CD8-positive, alpha-beta memory T cell (primary cell): ENCODE data around the gene TMC4. TPM values are rescaled to one million over a fixed set of nuclear protein-coding genes. Genes with fewer than 3 reads are reported as not detected.

ENCODE experiments used
- CTCF ChIA-PET: fragments of 350-600 bp; sonication (Branson Sonifier 250); formaldehyde crosslinking; loops from one replicate; lab custom pipeline; 2021; ENCODE audit warnings: antibody characterized with exemption; lab: Charles Lee
- POLR2A ChIA-PET: fragments of 350-600 bp; sonication (Branson Sonifier 250); formaldehyde crosslinking; loops from one replicate; lab custom pipeline; 2021; ENCODE audit warnings: antibody characterized with exemption; lab: Charles Lee
- DNase-seq, 5 donors: peaks; one replicate each; pipeline versions ENCODE4 v3.0.0 to v3.0.0-alpha.2; 2020 to 2022; ENCODE audit warnings: mixed read lengths in 1 of 5
- H3K27ac ChIP-seq: one replicate; pipeline ENCODE4 v1.7.0; 2013; ENCODE audit warnings: low read depth, mild to moderate bottlenecking, low read length, moderate library complexity
- H3K27me3 ChIP-seq: 2 replicates; pipeline ENCODE4 v1.7.0; 2013; ENCODE audit warnings: low read length, mild to moderate bottlenecking; ENCODE audit not compliant: insufficient read depth, poor library complexity, severe bottlenecking
- H3K36me3 ChIP-seq: 2 replicates; pipeline ENCODE4 v1.7.0; 2013; ENCODE audit warnings: mild to moderate bottlenecking, low read length, moderate library complexity; ENCODE audit not compliant: insufficient read depth
- H3K4me1 ChIP-seq: 2 replicates; pipeline ENCODE4 v1.7.0; 2013; ENCODE audit warnings: mild to moderate bottlenecking, low read length, moderate library complexity; ENCODE audit not compliant: insufficient read depth
- H3K4me3 ChIP-seq: 2 replicates; pipeline ENCODE4 v1.7.0; 2013; ENCODE audit warnings: mild to moderate bottlenecking, low read length
- H3K9me3 ChIP-seq: 2 replicates; pipeline ENCODE4 v1.7.0; 2013; ENCODE audit warnings: mild to moderate bottlenecking, low read length
- H3K27ac Mint-ChIP-seq, 8 donors: one replicate each; pipeline ENCODE4 v1.8.0; 2020 to 2021; ENCODE audit warnings: mixed read lengths in 8 of 8, mild to moderate bottlenecking in 6 of 8, inconsistent platforms in 3 of 8, moderate library complexity in 3 of 8
- H3K27me3 Mint-ChIP-seq, 2 donors: one replicate each; pipeline ENCODE4 v1.8.0; 2020 to 2021; ENCODE audit warnings: mixed read lengths in 2 of 2, mild to moderate bottlenecking in 1 of 2, moderate library complexity in 1 of 2
- H3K36me3 Mint-ChIP-seq, 3 donors: one replicate each; pipeline ENCODE4 v1.8.0; 2020 to 2021; ENCODE audit warnings: mixed read lengths in 3 of 3, inconsistent platforms in 1 of 3, mild to moderate bottlenecking in 1 of 3
- H3K4me1 Mint-ChIP-seq, 3 donors: one replicate each; pipeline ENCODE4 v1.8.0; 2020 to 2021; ENCODE audit warnings: mixed read lengths in 3 of 3, inconsistent platforms in 1 of 3, mild to moderate bottlenecking in 1 of 3
- H3K4me3 Mint-ChIP-seq, 7 donors: one replicate each; pipeline ENCODE4 v1.8.0; 2020 to 2021; ENCODE audit warnings: mixed read lengths in 7 of 7, mild to moderate bottlenecking in 6 of 7, moderate library complexity in 4 of 7, inconsistent platforms in 2 of 7
- H3K9me3 Mint-ChIP-seq, 5 donors: one replicate each; pipeline ENCODE4 v1.8.0; 2020 to 2022; ENCODE audit warnings: mixed read lengths in 5 of 5, mild to moderate bottlenecking in 3 of 5, moderate library complexity in 2 of 5, inconsistent platforms in 1 of 5
- polyA plus RNA-seq: library from polyadenylated mRNA; unstranded; fragments of 300-500 nt; fragmentation: Illumina TruSeq; gene quantifications from one replicate; pipeline ENCODE4 v1.2.3, GENCODE V29; 2021
- total RNA-seq, 2 experiments: library from RNA; stranded (reverse); gene quantifications; one replicate each; pipeline ENCODE4 v1.2.3, GENCODE V29; 2021

The TMC4 gene
- total and polyA plus RNA-seq, 3 experiments from 2014 or later: 0.18 to 0.38 TPM; not detected in 1

DNA sequence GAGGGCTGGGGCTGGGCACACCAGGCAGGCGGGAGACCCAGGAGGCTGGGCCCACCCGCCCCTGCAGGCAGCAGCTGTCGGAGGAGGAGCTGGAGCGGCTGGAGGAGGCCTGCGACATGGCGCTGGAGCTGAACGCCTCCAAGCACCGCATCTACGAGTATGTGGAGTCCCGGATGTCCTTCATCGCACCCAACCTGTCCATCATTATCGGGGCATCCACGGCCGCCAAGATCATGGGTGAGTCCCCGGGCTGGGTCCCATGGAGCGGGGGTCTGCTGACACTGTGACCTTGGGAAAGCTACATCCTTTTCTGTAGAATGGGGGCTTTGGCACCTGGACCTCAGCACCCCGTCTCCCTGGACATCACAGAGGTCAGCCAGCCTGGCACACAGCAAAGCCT lies 49.3 kb downstream of the TMC4 start:
- peaks cover 48% of the 10 kb centered on the region for H3K36me3 ChIP-seq
- ChIA-PET POLR2A (interaction anchor here (0.7 to 1.1 kb wide), 2 partner anchors 14 to 77 kb away, joined by 3 to 4 read pairs; partner anchors contain the start of genes CNOT3 and RPS9), CTCF (interaction anchor here (1.0 kb wide), 1 partner anchor 12 kb away, joined by 3 read pairs; no protein-coding TSS in a partner anchor)
- no peaks in the 10 kb centered on the region for H3K27me3 ChIP-seq
- no peaks in the 10 kb centered on the region for H3K27me3 Mint-ChIP-seq
- no peaks in the 10 kb centered on the region for H3K4me1 ChIP-seq
- no peak overlapping the region for H3K27ac Mint-ChIP-seq
- no peak overlapping the region for H3K4me3 ChIP-seq
- H3K9me3 Mint-ChIP-seq: no peaks in the 10 kb centered on the region
- peaks cover 0 to 86% (median 17%) of the 10 kb centered on the region in 3 donors for H3K36me3 Mint-ChIP-seq
- no peaks in the 10 kb centered on the region for H3K4me1 Mint-ChIP-seq
- H3K9me3 ChIP-seq: no peaks in the 10 kb centered on the region
- DNase-seq: no peak
- H3K27ac ChIP-seq: no peak overlapping the region
- H3K4me3 Mint-ChIP-seq: no peak overlapping the region

DNA sequence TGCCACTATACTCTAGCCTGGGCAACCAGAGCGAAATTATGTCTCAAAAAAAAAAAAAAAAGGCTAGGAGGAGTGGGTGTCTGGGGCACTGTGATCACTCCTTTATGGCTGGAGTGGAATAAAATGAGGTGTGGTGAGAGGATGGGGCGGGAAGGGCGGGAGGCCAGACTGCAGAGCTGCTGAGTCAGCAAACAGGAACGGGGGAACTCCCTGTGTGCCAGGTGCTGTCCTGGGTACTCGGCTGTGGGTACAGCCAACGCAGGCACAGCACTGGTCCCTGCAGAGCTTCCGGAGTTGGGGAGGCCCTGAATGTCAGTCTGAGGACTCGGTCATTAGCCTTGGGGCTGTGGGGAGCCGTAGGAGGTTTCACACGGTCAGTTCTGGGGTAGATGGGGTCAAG lies 51.7 kb downstream of the TMC4 start:
- Mint-ChIP-seq H3K4me3 (no peak overlapping the region), H3K36me3 (peaks cover 0 to 78% (median 10%) of the 10 kb centered on the region in 3 donors), H3K9me3 (no peaks in the 10 kb centered on the region), H3K27ac (no peak overlapping the region), H3K4me1 (peaks cover 11 to 17% (median 12%) of the 10 kb centered on the region in 3 donors), H3K27me3 (no peaks in the 10 kb centered on the region)
- Histone ChIP-seq H3K27me3 (no peaks in the 10 kb centered on the region), H3K36me3 (peaks cover 49% of the 10 kb centered on the region), H3K27ac (no peak overlapping the region), H3K9me3 (no peaks in the 10 kb centered on the region), H3K4me1 (peaks cover 9% of the 10 kb centered on the region), H3K4me3 (no peak overlapping the region)
- ChIA-PET CTCF (no interaction called here), POLR2A (no interaction called here)
- DNase-seq: no peak

DNA sequence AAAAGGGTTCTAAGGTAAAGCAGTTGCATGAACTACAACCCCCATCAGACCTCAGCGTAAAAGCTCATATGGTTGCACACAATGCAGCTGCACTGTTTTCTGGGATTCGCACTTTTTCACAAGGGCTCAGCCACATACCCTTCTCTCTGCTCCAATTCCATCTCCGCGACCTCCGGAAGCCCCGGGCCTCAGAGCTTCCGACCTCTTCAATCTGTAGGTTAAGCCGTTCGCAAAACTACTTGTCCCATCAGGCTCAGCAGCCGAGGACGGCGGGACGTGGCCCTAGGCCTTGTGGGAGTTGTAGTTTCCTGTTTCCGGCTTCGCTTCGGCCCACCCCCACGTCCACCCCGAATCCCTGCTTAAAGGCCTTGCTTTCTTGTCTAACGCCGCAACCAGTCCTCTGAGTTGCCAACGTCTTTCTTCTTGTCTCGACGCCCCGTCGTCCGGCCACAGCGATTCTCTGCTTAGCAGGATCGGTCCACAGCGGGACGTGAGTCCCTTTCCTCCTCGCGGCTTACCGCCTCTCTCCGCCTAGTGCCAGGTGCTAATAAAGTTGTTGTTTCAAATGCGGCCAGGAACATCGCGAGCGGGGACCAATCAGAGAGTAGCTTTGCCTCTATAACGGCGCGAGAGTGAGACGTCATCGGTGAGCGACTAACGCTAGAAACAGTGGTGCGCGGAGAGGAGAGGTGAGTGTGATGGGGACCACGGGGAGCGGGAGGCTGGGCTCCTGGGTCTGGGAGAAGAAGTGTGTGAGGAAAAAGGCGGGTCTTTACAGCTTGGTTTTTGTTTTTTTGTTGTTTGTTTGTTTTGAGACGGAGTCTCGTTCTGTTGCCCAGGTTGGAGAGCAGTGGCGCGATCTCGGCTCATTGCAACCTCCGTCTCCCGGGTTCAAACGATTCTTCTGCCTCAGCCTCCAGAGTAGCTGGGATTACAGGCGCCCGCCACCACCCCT lies 57.6 kb downstream of the TMC4 start, which contains the start of the genes PRPF31 and TFPT:
Gene PRPF31 (plus strand): TSS at position 646 of the 955 bp plus-strand sequence. CDS start 2,525 bp downstream, outside the sequence.
Gene TFPT (minus strand): TSS at position 549 of the 955 bp plus-strand sequence. CDS start 388 bp downstream, at position 161.
- ChIA-PET POLR2A (interaction anchor here (0.8 to 2.7 kb wide), 10 partner anchors 10 to 248 kb away, joined by 3 to 36 read pairs (median 6); partner anchors contain the start of genes CNOT3, LENG1, MBOAT7 and MYADM), CTCF (interaction anchor here (1.4 to 2.1 kb wide), 3 partner anchors 8 to 44 kb away, joined by 4 to 7 read pairs (median 5); partner anchors contain the start of genes CNOT3 and LENG1)
- peak within 1 kb of the TSS; percentile 85 to 96 (median 93) for H3K4me3 Mint-ChIP-seq
- peak within 1 kb of the TSS; percentile 80 for H3K27ac ChIP-seq
- H3K36me3 ChIP-seq: peaks cover 17% of the 10 kb centered on the region
- peak; percentile 90 to 98 (median 96) for DNase-seq
- no peaks in the 10 kb centered on the region for H3K27me3 ChIP-seq
- H3K27me3 Mint-ChIP-seq: peaks cover 0 to 2% of the 10 kb centered on the region in 2 donors
- peaks cover 0 to 1% (median 0%) of the 10 kb centered on the region in 5 donors for H3K9me3 Mint-ChIP-seq
- peaks cover 28% of the 10 kb centered on the region for H3K4me1 ChIP-seq
- H3K4me1 Mint-ChIP-seq: peaks cover 37 to 50% (median 43%) of the 10 kb centered on the region in 3 donors
- peak within 1 kb of the TSS; percentile 97 for H3K4me3 ChIP-seq
- H3K9me3 ChIP-seq: no peaks in the 10 kb centered on the region
- H3K36me3 Mint-ChIP-seq: peaks cover 0 to 47% (median 8%) of the 10 kb centered on the region in 3 donors
- peak within 1 kb of the TSS; percentile 72 to 99 (median 92) for H3K27ac Mint-ChIP-seq

DNA sequence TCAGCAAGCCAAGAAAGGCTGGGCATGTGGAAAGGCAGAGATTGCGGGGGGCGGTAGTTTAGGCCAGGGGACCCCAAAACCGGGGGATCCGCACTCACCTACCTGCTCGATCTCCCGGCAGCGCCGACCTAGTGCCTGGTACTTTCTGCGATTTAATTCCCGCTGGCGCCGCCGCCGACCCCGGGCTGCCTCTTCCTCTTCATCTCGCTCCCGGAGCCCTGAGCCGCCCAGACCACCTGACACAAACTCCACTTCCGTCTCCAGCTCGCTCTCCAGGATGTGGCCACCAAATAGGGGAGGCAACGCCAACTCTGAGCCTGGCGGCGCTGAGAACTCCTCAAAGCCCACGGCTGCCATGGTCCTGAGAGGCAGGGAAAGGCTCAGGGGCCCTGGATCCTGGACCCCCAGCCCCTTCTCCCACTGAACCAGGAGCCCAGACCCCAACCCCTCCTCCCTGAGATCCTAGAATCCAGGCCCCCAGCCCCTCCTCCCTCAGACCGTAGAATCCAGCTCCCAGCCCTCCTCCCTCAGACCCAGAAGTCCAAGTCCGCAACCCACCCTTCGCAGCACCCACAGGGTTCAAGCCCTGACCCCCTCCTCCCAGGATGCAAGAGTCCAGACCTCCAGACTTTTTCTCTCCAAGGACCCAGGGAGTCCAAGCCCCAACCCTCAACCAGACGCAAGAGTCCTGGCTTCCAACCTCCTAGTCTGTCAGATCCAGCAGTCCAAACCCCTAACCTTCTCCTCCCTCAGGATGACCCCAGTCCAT lies 58.4 kb downstream of the TMC4 start:
- peak overlapping the region; percentile 80 for H3K27ac ChIP-seq
- peak overlapping the region; percentile 85 to 96 (median 93) for H3K4me3 Mint-ChIP-seq
- H3K9me3 ChIP-seq: no peaks in the 10 kb centered on the region
- H3K9me3 Mint-ChIP-seq: peaks cover 0 to 1% (median 0%) of the 10 kb centered on the region in 5 donors
- ChIA-PET POLR2A (interaction anchor here (1.1 to 2.7 kb wide), 8 partner anchors 10 to 247 kb away, joined by 4 to 36 read pairs (median 10); partner anchors contain the start of genes CNOT3, LENG1, MBOAT7 and MYADM), CTCF (interaction anchor here (1.6 kb wide), 1 partner anchor 23 kb away, joined by 7 read pairs; the partner anchor contains the start of gene CNOT3)
- no peaks in the 10 kb centered on the region for H3K27me3 ChIP-seq
- peaks cover 15% of the 10 kb centered on the region for H3K36me3 ChIP-seq
- peaks cover 28% of the 10 kb centered on the region for H3K4me1 ChIP-seq
- peak; percentile 41 to 74 (median 54) for DNase-seq
- peaks cover 0 to 48% (median 4%) of the 10 kb centered on the region in 3 donors for H3K36me3 Mint-ChIP-seq
- peaks cover 39 to 50% (median 43%) of the 10 kb centered on the region in 3 donors for H3K4me1 Mint-ChIP-seq
- peak overlapping the region; percentile 72 to 99 (median 92) for H3K27ac Mint-ChIP-seq
- H3K4me3 ChIP-seq: peak overlapping the region; percentile 97
- H3K27me3 Mint-ChIP-seq: peaks cover 0 to 2% of the 10 kb centered on the region in 2 donors

Other genes with a start within 250 kb of the TMC4 start
- gene CACNG8, start 210.2 kb downstream of the TMC4 start, total RNA-seq: not detected
- gene CACNG8, start 210.2 kb downstream of the TMC4 start, polyA plus RNA-seq: not detected
- not detected for gene CACNG6, start 181.5 kb downstream of the TMC4 start, total RNA-seq
- not detected for gene CACNG6, start 181.5 kb downstream of the TMC4 start, polyA plus RNA-seq
- gene VSTM1, start 109.3 kb downstream of the TMC4 start, total RNA-seq: not detected
- not detected for gene VSTM1, start 109.3 kb downstream of the TMC4 start, polyA plus RNA-seq
- gene TARM1, start 91.8 kb downstream of the TMC4 start, total RNA-seq: not detected
- gene TARM1, start 91.8 kb downstream of the TMC4 start, polyA plus RNA-seq: not detected
- gene OSCAR, start 72.4 kb downstream of the TMC4 start, total RNA-seq: under 1 TPM; 0.22 to 0.35 TPM
- gene OSCAR, start 72.4 kb downstream of the TMC4 start, polyA plus RNA-seq: 0.17 TPM
- gene NDUFA3, start 70.3 kb downstream of the TMC4 start, total RNA-seq: 100 to 1,000 TPM; 117 to 124 TPM
- gene NDUFA3, start 70.3 kb downstream of the TMC4 start, polyA plus RNA-seq: 506 TPM
- 10 to 100 TPM; 32.9 to 33.1 TPM for gene TFPT, start 57.5 kb downstream of the TMC4 start, total RNA-seq
- gene TFPT, start 57.5 kb downstream of the TMC4 start, polyA plus RNA-seq: 25.0 TPM
- gene PRPF31, start 57.4 kb downstream of the TMC4 start, total RNA-seq: 100 to 1,000 TPM; 123 to 132 TPM
- gene PRPF31, start 57.4 kb downstream of the TMC4 start, polyA plus RNA-seq: 88.9 TPM
- 10 to 100 TPM; 75.1 to 81.7 TPM for gene CNOT3, start 35.4 kb downstream of the TMC4 start, total RNA-seq
- gene CNOT3, start 35.4 kb downstream of the TMC4 start, polyA plus RNA-seq: 14.8 TPM
- 1 to 10 TPM; 4.8 to 6.8 TPM for gene LENG1, start 13.4 kb downstream of the TMC4 start, total RNA-seq
- gene LENG1, start 13.4 kb downstream of the TMC4 start, polyA plus RNA-seq: 14.1 TPM
- 100 to 1,000 TPM in 1 of 2 experiments, 10 to 100 TPM in 1; 98.7 to 114 TPM for gene MBOAT7, start 16.4 kb upstream of the TMC4 start, total RNA-seq
- gene MBOAT7, start 16.4 kb upstream of the TMC4 start, polyA plus RNA-seq: 21.9 TPM
- 10 to 100 TPM; 22.4 to 24.6 TPM for gene TSEN34, start 18.1 kb upstream of the TMC4 start, total RNA-seq
- gene TSEN34, start 18.1 kb upstream of the TMC4 start, polyA plus RNA-seq: 38.2 TPM
- 1,000 to 10,000 TPM; 1,621 to 1,723 TPM for gene RPS9, start 27.7 kb upstream of the TMC4 start, total RNA-seq
- gene RPS9, start 27.7 kb upstream of the TMC4 start, polyA plus RNA-seq: 824 TPM
- gene LILRB3, start 49.8 kb upstream of the TMC4 start, total RNA-seq: 1 to 10 TPM in 1 of 2 experiments, under 1 TPM in 1; 0.48 to 1.2 TPM
- gene LILRB3, start 49.8 kb upstream of the TMC4 start, polyA plus RNA-seq: 0.49 TPM
- under 1 TPM; 0.37 to 0.42 TPM for gene LILRA6, start 69.6 kb upstream of the TMC4 start, total RNA-seq
- gene LILRA6, start 69.6 kb upstream of the TMC4 start, polyA plus RNA-seq: 0.45 TPM
- gene LILRB5, start 84.1 kb upstream of the TMC4 start, total RNA-seq: under 1 TPM; 0.42 to 0.44 TPM
- gene LILRB5, start 84.1 kb upstream of the TMC4 start, polyA plus RNA-seq: not detected
- under 1 TPM; 0.24 to 0.42 TPM for gene LILRB2, start 108.0 kb upstream of the TMC4 start, total RNA-seq
- gene LILRB2, start 108.0 kb upstream of the TMC4 start, polyA plus RNA-seq: not detected
- not detected for gene LILRA5, start 140.0 kb upstream of the TMC4 start, total RNA-seq
- not detected for gene LILRA5, start 140.0 kb upstream of the TMC4 start, polyA plus RNA-seq
- not detected for gene LILRA4, start 166.0 kb upstream of the TMC4 start, total RNA-seq
- gene LILRA4, start 166.0 kb upstream of the TMC4 start, polyA plus RNA-seq: not detected
- gene LAIR1, start 191.8 kb upstream of the TMC4 start, total RNA-seq: 10 to 100 TPM; 12.9 to 13.1 TPM
- 110 TPM for gene LAIR1, start 191.8 kb upstream of the TMC4 start, polyA plus RNA-seq
- gene TTYH1, start 242.3 kb upstream of the TMC4 start, total RNA-seq: under 1 TPM in 1 of 2 experiments, not detected in 1; 0.66 TPM
- not detected for gene TTYH1, start 242.3 kb upstream of the TMC4 start, polyA plus RNA-seq